Endothelial cell of hepatic sinusoid (primary cell): ENCODE data around the gene TRIM63.

Source experiments
- in situ Hi-C: cut with HindIII; loops from 2 replicates; pipeline ENCODE4 v1.10.0; 2017; ENCODE audit warnings: low sequenced_read_pairs

The TRIM63 gene

DNA sequence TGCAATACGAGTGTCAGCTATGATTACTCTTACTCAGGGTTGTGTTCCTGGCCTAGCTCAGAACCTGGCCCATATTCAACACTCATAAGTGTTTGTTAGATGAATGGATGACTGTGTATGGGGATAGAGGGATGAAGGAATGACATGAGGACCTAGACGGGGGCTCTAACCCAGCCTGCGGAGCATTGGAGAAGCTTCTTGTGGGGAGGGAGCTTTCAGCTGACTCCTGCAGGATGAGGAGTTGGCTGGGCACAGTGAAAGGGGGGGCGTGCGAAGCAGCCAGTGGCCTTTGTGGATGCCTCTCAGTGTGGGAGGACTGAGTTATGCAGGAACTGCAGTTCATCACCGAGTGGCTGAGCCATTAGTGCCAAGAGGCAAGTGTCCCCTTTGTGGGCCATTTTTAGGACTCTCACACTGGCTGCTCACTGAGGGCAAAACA lies 47.1 kb downstream of the TRIM63 start:
- in situ Hi-C loops = loop anchor here (5.0 kb wide), 1 partner anchor 37 kb away; no protein-coding TSS in a partner anchor

DNA sequence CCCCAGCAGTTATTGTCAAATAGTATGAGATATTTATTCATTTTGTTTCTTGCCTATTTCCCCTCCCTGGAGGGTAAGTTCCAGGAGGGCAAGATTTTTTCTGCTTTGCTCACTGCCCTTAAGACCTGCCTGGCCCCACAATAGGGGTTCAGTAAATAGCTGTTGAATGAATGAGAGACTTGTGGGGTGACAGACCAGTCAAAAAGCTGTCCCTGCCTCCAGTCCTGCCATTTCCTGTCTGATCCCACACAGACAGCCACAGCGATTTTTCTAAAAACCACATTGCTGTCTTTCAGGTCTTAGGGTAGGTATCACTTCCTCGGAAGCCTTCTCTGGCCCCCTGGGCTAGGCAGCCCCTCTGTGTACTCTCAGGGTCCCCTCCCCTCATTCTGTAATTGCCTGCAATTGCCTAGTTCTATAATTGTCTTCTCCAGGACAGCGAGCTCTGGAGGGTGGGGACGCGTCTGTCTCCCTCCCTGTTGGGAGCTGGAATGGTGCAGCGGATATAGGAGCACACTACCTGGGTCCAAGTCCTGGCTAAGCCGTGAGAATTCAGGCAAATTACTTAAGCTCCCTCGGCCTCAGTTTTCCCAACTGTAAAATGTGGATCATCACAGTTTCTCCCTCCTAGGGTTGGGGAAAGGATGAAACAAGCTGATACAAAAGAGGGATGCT lies 47.7 kb downstream of the TRIM63 start:
- in situ Hi-C loops = loop anchor here (5.0 kb wide), 1 partner anchor 38 kb away; no protein-coding TSS in a partner anchor

- in situ Hi-C loops = no loop called here
Measured at GRCh38 chr1:26017606-26018005, 49.8 kb downstream of the TRIM63 start.

- in situ Hi-C loops = no loop called here
Measured at GRCh38 chr1:26016953-26017545, 50.4 kb downstream of the TRIM63 start.

GRCh38 chr1:26016258-26016952 lies 51.0 kb downstream of the TRIM63 start:
- in situ Hi-C loops = no loop called here

DNA sequence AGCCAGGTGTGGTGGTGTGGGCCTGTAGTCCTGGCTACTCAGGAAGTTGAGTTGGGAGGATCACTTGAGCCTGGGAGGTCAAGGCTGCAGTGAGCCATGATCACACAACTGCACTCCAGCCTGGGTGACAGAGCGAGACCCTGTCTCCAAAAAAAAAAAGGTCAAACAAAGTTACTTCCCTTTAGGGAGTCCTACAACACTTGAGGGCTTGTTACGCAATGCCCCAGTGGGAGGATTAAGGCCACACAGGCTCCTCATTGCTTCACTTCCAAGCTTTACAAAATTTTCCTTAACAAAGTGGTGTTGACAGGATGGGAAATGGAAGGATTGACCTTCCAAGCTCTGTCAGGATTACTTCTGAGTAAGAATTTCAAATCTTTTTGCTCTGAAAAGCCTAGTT lies 52.1 kb downstream of the TRIM63 start:
- in situ Hi-C loops = no loop called here

DNA sequence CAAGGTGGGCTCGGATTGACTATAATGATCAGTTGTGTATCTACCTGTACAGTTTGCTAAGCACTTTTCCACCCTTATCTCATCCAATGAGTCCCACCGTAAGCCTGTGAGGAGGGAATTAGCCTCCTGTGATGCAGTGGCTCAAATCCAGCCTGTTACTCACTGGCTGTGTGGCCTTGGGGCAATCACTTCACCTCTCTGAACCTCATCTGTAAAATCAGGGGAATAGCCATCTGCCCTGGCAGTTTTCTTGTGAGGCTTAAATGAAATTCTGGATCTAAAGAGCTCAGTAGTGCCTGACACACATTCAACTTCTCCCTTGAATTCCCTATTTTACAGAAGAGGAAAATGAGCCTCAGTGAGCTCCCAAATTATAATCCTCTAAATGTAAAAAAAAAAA lies 53.3 kb downstream of the TRIM63 start:
- in situ Hi-C loops = no loop called here

DNA sequence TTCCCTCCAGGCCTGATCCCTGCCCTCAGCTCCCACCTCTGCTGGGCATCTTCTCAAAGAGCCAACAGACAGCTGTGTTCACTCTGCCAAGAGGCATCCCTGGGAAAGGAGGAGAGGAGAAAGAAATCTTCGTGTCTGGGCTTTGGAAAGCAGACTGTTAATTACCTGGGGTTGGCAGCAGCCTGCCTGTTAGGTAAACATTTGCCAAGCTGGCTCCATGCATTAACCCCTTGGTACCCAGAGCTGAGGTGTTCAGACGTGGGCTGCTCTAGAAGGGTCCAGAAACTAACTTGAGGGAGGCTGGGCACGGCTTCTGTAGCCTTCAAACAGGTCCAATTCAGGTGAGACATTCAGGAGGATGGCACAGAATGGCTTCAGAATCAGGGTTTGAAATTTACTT lies 54.6 kb downstream of the TRIM63 start:
- in situ Hi-C loops = no loop called here

- in situ Hi-C loops = no loop called here
Measured at GRCh38 chr1:26010825-26011224, 56.6 kb downstream of the TRIM63 start.

DNA sequence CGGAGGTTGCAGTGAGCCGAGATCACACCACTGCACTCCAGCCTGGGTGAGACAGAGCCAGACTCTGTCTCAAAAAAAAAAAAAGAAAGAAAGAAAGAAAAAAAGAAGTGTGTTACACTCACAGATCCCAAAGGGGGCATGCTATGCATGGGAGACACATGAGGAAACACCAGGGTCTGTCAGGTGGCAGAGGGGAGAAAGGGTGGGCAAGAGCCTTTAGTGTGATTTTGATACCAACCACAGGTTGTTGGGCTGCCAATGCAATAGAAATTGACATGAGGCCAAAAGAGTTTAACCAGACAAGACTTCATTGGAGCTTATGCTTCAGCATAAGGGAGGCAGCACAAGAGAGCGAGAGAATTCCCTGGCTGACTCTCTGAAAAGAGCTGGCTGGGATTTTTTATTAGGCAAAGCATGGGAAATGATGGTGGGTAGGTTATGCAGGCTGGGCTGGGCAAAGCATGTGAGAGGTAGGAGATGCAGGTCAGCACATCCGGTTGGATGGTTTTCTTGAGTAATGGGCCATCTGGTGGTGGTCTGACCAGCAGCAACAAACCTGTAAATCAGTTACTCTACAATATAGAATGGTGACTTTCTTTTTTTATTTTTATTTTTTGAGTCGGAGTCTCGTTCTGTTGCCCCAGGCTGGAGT lies 57.5 kb downstream of the TRIM63 start:
- in situ Hi-C loops = no loop called here

DNA sequence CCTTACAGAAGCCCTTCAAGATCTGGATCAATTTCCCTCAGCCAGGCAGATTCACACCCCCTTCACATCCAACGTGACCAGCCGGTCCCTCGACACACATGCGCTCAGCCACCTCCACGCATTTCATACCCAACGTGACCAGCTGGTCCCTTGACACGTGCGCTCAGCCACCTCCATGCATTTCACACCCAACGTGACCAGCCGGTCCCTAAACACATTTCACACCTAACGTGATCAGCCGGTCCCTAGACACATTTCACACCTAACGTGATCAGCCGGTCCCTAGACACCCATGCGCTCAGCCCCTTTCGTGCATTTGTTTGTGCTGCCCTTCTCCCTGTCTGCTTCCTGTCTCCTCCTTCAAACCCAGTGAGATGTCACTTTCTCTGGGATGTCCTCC lies 60.7 kb downstream of the TRIM63 start:
- in situ Hi-C loops = no loop called here

GRCh38 chr1:26005434-26006105 lies 61.9 kb downstream of the TRIM63 start:
- in situ Hi-C loops = no loop called here

DNA sequence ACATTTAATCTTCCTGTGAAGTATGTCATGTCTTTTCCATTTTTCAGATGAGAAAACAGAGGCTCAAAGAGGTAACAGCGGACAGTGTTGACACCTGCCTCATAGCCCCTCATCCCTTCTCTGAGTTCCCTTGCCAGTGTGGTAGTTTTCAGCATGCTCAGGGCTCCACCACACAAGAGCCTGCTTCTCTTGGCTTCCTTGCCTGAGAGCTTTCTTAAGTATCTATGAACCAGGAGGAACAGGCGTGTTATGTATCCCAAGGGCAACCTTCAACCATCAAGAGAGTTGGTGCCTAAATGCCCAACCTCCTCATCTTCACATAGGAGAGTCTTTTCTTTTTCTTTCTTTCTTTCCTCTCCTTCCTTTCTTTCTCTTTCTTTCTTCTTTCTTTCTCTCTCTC lies 63.7 kb downstream of the TRIM63 start:
- in situ Hi-C loops = no loop called here

DNA sequence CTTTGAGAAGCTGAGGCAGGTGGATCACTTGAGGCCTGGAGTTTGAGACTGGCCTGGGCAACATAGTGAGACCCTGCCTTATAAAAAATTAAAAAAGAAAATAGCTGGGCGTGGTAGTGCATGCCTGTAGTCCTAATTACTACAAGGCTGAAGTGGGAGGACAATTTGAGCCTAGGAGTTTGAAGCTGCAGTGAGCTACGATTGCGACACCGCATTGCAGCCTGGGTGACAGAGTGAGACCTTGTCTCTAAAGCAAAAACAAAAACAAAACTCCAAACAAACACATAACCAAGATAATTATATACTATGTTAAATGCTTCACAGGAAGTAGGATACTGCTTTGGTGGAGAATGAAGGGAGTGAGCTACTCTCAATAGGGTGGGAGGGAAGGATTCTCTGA lies 64.2 kb downstream of the TRIM63 start:
- in situ Hi-C loops = no loop called here
